ENCODE results near the gene CCDC121.

Gene CCDC121

GRCh38 chr2:27584597-27584996 is 44.2 kb downstream of the CCDC121 start:
- Histone ChIP-seq H4K20me1 (peaks cover 31% of the 10 kb centered on the region; the same call in 1 of the 2 replicates), H3K4me1 (peaks cover 37% of the 10 kb centered on the region), H3K4me3 (peak overlapping the region; percentile 83), H3K4me2 (peak overlapping the region; percentile 98), H3K9ac (peak overlapping the region; percentile 92; the same call in 1 of the 2 replicates), H3K9me3 (peaks cover 47% of the 10 kb centered on the region), H3K36me3 (peaks cover 34% of the 10 kb centered on the region), H3K27ac (no peak overlapping the region), H3K27me3 (no peaks in the 10 kb centered on the region)
- TF ChIP-seq Cebpa-rat (IDR thresholded peaks at IDR 0.05) = no peak

GRCh38 chr2:27583390-27583915 is 45.4 kb downstream of the CCDC121 start:
- H4K20me1 ChIP-seq = peaks cover 30% of the 10 kb centered on the region; the same call in 1 of the 2 replicates
- H3K27ac ChIP-seq = peak overlapping the region; percentile 89
- peaks cover 48% of the 10 kb centered on the region for H3K9me3 ChIP-seq
- H3K4me1 ChIP-seq = peaks cover 37% of the 10 kb centered on the region
- H3K4me2 ChIP-seq = peak overlapping the region; percentile 98
- no peak for TF ChIP-seq Cebpa-rat (IDR thresholded peaks at IDR 0.05)
- peaks cover 28% of the 10 kb centered on the region for H3K36me3 ChIP-seq
- H3K4me3 ChIP-seq = peak overlapping the region; percentile 83
- peak overlapping the region; percentile 92 for H3K9ac ChIP-seq
- no peaks in the 10 kb centered on the region for H3K27me3 ChIP-seq

GRCh38 chr2:27582695-27583389 is 46.0 kb downstream of the CCDC121 start, which contains the start of gene ZNF512:
ZNF512 (plus strand) TSS chr2:27583042; CDS start chr2:27583113, 71 bp downstream.
- H3K4me1 ChIP-seq = peaks cover 37% of the 10 kb centered on the region
- TF ChIP-seq Cebpa-rat (IDR thresholded peaks at IDR 0.05) = no peak
- peaks cover 30% of the 10 kb centered on the region; the same call in 1 of the 2 replicates for H4K20me1 ChIP-seq
- H3K27ac ChIP-seq = peak within 1 kb of the TSS; percentile 89
- H3K27me3 ChIP-seq = no peaks in the 10 kb centered on the region
- peaks cover 22% of the 10 kb centered on the region for H3K36me3 ChIP-seq
- peak within 1 kb of the TSS; percentile 92 for H3K9ac ChIP-seq
- H3K4me3 ChIP-seq = peak within 1 kb of the TSS; percentile 83
- peak within 1 kb of the TSS; percentile 98 for H3K4me2 ChIP-seq
- H3K9me3 ChIP-seq = peaks cover 48% of the 10 kb centered on the region

- H3K4me2 ChIP-seq = peak overlapping the region; percentile 98
- peaks cover 37% of the 10 kb centered on the region for H3K4me1 ChIP-seq
- peaks cover 48% of the 10 kb centered on the region for H3K9me3 ChIP-seq
- H3K27ac ChIP-seq = peak overlapping the region; percentile 89
- peaks cover 16% of the 10 kb centered on the region for H3K36me3 ChIP-seq
- no peak for TF ChIP-seq Cebpa-rat (IDR thresholded peaks at IDR 0.05)
- peak overlapping the region; percentile 83 for H3K4me3 ChIP-seq
- H3K9ac ChIP-seq = peak overlapping the region; percentile 51; the same call in 1 of the 2 replicates
- H4K20me1 ChIP-seq = peaks cover 27% of the 10 kb centered on the region; the same call in 1 of the 2 replicates
- H3K27me3 ChIP-seq = no peaks in the 10 kb centered on the region
These were observed 46.6 kb downstream of the CCDC121 start for GRCh38 chr2:27582129-27582694.

- peaks cover 21% of the 10 kb centered on the region; the same call in 1 of the 2 replicates for H4K20me1 ChIP-seq
- H3K27ac ChIP-seq = peak overlapping the region; percentile 89
- peak overlapping the region; percentile 98 for H3K4me2 ChIP-seq
- H3K36me3 ChIP-seq = peaks cover 9% of the 10 kb centered on the region
- peak overlapping the region; percentile 51; the same call in 1 of the 2 replicates for H3K9ac ChIP-seq
- 0 out of 2 replicates have a peak overlapping the region, but pooled peaks have one; percentile 83 for H3K4me3 ChIP-seq
- H3K27me3 ChIP-seq = no peaks in the 10 kb centered on the region
- H3K9me3 ChIP-seq = peaks cover 48% of the 10 kb centered on the region
- no peak for TF ChIP-seq Cebpa-rat (IDR thresholded peaks at IDR 0.05)
- H3K4me1 ChIP-seq = peaks cover 37% of the 10 kb centered on the region
These were observed 47.2 kb downstream of the CCDC121 start for GRCh38 chr2:27581417-27582128.

Data from BLaER1 (cell line).